ENCODE results near the gene GBGT1.

GRCh38 chr9:133158695-133159094 is 5.0 kb downstream of the GBGT1 start:
- no peak for TF ChIP-seq CTCF (IDR thresholded peaks at IDR 0.05)
- no peak for TF ChIP-seq REST (IDR thresholded peaks at IDR 0.05; ENCODE audit: insufficient read depth in 1 of 2, low read depth in 2 of 2, low read length in 1 of 2)
- no peak for TF ChIP-seq TCF7L2 (IDR thresholded peaks at IDR 0.05; ENCODE audit: low read depth, low read length)
- TF ChIP-seq SIN3A (IDR thresholded peaks at IDR 0.05; ENCODE audit: borderline replicate concordance, insufficient read depth, low read depth, low read length): no peak

All from Panc1 (cell line).